NCI-H1694 (cell line): Measurements from ENCODE around the gene TMEM184C.

Experiments
- DNase-seq: peaks from one replicate; lab custom pipeline; 2025; lab: John Stamatoyannopoulos, UW

TMEM184C gene

GRCh38 chr4:147599769-147600168 lies 17.4 kb upstream of the TMEM184C start:
- no peak for DNase-seq

- no peak for DNase-seq
Measured at GRCh38 chr4:147605499-147605898, 11.7 kb upstream of the TMEM184C start.

- no peak for DNase-seq
Measured at GRCh38 chr4:147607471-147607870, 9.7 kb upstream of the TMEM184C start.

- no peak for DNase-seq
Measured at GRCh38 chr4:147610686-147611085, 6.5 kb upstream of the TMEM184C start.

GRCh38 chr4:147616849-147617172 lies 386 bp upstream of the TMEM184C start:
- no peak for DNase-seq

GRCh38 chr4:147617841-147618691 lies 869 bp downstream of the TMEM184C start:
- DNase-seq = no peak

- DNase-seq = no peak
Measured at GRCh38 chr4:147620315-147620714, 3.1 kb downstream of the TMEM184C start.

GRCh38 chr4:147625733-147626132 lies 8.5 kb downstream of the TMEM184C start:
- DNase-seq = no peak

- no peak for DNase-seq
Measured at GRCh38 chr4:147626903-147627302, 9.7 kb downstream of the TMEM184C start.

GRCh38 chr4:147628415-147628814 lies 11.2 kb downstream of the TMEM184C start:
- DNase-seq = no peak

GRCh38 chr4:147629783-147630730 lies 12.9 kb downstream of the TMEM184C start:
- no peak for DNase-seq

- no peak for DNase-seq
Measured at GRCh38 chr4:147633113-147633512, 15.9 kb downstream of the TMEM184C start.

GRCh38 chr4:147633643-147634042 lies 16.4 kb downstream of the TMEM184C start:
- no peak for DNase-seq

GRCh38 chr4:147635348-147635747 lies 18.2 kb downstream of the TMEM184C start:
- no peak for DNase-seq

- DNase-seq = no peak
Measured at GRCh38 chr4:147638365-147638764, 21.2 kb downstream of the TMEM184C start.

GRCh38 chr4:147638942-147639341 lies 21.7 kb downstream of the TMEM184C start:
- no peak for DNase-seq

- DNase-seq = no peak
Measured at GRCh38 chr4:147639388-147639787, 22.2 kb downstream of the TMEM184C start.

- no peak for DNase-seq
Measured at GRCh38 chr4:147640331-147640730, 23.1 kb downstream of the TMEM184C start.

GRCh38 chr4:147643616-147644015 lies 26.4 kb downstream of the TMEM184C start:
- DNase-seq = no peak

- no peak for DNase-seq
Measured at GRCh38 chr4:147644471-147644870, 27.3 kb downstream of the TMEM184C start.

- DNase-seq = no peak
Measured at GRCh38 chr4:147645099-147645498, 27.9 kb downstream of the TMEM184C start.

GRCh38 chr4:147648656-147649055 lies 31.5 kb downstream of the TMEM184C start:
- no peak for DNase-seq

GRCh38 chr4:147651563-147651962 lies 34.4 kb downstream of the TMEM184C start:
- no peak for DNase-seq
